ENCODE data around the gene CCDC73.
"Not testable (repeated sequence)": the region's sequence is repeated elsewhere in the genome, so short reads cannot be mapped to it uniquely, and the experiment has no call there.

CCDC73 gene

DNA sequence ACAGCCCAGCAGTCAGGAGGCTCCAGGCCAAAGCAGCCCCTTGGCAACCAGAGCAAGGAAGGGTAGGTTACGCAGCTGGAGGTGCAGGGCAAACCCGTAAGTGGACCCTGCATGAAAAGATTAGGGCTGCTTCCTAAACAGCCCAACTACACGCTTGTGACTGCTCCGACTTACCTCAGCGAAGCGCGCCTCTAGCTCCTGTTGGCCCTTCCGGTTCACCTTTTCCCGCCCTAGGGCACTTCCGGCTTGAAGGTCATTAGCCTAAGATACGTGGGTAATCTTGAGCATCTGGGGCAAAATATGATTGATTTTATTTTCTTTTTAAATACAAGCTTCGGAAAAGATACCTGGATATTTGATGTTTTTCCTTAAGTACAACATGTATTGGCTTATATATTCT, at the start of gene CCDC73:
CCDC73 (minus strand) TSS at position 224 of the 400 bp plus-strand sequence. CDS start 34,419 bp downstream, outside the sequence.
- in situ Hi-C loops (cut with HindIII; ENCODE audit: low sequenced_read_pairs) = no loop called here

DNA sequence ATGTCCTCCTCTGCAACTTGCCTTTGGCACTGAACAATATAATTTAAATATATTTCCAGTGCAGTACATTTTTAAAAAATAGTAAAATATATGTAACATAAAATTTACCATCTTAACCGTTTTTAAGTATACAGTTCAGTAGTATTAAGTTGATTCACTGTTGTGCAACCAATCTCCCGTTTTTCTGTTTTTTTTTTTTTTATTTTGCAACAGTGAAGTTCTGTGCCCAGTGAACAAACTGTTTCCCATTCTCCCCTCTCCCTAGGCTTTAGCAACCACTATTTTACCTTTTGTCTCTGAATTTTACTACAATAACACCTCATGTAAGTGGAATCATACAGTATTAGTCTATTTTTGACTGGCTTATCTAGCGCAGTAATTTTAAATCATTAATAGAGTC, 49.1 kb upstream of the CCDC73 start:
- in situ Hi-C loops (cut with HindIII; ENCODE audit: low sequenced_read_pairs) = no loop called here

DNA sequence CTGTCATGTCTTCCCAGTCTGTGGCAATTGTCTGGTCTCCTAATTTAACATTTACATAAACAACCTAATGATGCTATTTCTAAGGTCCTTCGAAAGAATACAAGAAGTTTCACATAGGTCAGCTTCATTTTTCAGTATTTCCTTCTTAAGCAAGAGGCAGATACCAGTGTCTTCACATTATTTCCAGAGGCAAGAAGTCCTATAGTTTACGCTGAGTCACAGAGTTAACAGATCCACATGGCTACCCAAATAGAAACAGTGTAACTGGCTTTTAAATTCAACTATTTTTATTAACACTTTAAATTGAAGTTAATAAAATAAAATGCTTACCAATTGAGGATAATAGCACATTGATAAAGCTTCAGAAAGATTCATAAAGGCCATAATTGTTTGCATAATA, 46.1 kb upstream of the CCDC73 start:
- in situ Hi-C loops (cut with HindIII; ENCODE audit: low sequenced_read_pairs) = no loop called here

DNA sequence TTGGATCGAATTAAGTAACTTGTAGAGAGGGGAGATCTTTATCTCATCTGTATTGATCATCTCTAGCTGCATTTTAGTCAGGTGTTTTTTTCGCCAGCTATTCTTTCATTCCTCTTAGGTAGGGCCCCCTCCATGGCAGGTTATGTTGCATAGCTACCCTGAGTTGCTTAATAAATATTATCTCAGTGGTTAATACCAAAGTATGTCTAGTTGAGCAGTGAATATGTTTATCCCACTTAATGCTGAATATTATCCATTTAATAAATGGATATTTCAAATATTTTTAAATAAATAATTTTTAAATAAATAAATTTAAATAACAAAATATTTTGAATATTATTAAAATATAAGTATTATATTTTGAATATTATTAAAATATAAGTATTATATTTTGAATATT, 44.8 kb upstream of the CCDC73 start:
- in situ Hi-C loops (cut with HindIII; ENCODE audit: low sequenced_read_pairs) = no loop called here

DNA sequence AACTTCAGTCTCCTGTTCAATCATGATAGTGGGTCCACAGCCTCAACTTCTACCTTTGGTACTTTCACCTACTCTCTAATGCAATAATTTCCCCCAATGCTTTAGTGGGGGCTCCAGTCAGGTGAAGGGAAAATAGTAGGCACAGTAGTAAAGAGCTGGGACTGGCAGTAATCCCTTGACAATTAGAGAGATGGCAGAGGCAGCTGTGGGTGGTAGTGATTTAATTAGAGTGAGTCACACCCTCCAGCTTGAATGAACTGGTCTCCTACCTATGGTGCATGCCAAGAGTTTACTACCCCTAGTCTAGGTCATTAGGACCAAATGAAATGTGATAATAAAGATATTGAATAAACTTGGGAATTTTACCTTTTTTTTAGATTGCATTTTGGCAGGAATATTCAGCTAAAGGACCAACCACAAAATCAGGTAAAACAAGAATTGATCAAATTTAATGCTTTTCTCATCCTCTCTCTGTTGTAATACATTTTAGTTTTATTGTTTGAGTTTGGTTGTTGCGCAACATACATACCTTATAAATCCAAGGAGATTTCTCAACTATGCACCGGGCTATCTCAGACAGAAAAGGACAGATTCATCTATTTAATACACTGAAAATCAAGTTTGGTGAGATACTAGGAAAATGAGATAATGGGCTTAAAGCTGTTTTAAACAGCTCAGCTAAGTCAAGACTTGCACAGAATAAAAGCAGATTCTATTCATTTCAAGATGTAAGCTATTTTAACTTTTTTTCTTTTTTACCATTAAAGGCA, 44.2 kb upstream of the CCDC73 start:
- in situ Hi-C loops (cut with HindIII; ENCODE audit: low sequenced_read_pairs) = no loop called here

DNA sequence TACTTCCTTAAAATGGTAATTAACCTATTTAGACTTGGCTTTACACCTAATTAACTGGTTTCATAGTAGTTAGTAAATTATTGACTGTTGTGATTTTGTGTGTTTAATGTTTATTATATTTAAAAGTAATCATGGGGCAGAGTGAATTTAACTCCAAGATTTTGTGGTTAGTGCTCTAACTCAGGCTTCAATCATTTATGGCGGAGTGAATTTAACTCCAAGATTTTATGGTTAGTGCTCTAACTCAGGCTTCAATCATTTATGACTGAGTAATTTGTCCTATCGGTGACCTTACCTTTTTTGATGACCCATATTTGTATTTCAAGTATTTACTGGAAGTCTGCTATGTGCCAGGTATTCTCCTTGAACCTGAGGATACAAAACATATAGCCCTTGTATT, 42.5 kb upstream of the CCDC73 start:
- in situ Hi-C loops (cut with HindIII; ENCODE audit: low sequenced_read_pairs) = no loop called here

DNA sequence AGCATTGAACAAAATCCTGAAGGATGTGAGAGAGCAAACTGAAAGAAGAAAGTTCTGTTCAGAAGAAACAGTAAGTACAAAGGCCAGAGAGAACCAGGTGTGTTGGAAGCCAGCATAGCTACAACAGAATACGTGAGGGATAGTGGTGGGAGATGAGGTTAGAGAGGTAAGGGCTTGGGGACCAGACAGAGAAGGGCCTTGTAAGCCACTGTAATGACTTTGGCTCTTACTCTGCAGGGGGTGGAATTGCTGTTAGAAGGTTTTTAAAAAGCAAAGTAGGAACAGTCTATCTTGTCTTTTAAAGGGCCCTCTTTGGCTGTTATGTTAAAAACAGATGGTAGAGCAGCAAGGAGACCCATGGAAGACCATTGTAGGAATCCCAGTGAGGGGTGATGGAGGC, 39.5 kb upstream of the CCDC73 start:
- in situ Hi-C loops (cut with HindIII; ENCODE audit: low sequenced_read_pairs) = no loop called here

DNA sequence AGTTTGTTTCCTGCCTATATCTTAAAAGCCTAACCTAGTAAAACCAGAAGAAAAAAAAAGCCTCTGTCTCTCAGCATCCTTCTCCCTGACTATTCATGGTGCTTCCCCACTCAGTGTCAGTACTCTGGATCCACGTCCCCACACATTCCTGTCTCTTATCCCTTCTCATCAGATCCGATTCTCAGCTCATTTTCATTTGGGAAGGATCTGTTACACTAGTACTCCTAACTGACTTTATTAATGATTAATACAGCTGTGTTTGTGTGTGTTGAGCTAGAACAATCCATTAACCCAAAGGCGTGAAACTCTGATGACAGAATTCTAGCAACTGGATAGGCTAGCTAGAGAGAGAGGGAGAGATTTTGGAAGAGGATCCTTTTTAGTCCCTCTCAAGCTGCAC, 36.8 kb upstream of the CCDC73 start:
- in situ Hi-C loops (cut with HindIII; ENCODE audit: low sequenced_read_pairs) = no loop called here

DNA sequence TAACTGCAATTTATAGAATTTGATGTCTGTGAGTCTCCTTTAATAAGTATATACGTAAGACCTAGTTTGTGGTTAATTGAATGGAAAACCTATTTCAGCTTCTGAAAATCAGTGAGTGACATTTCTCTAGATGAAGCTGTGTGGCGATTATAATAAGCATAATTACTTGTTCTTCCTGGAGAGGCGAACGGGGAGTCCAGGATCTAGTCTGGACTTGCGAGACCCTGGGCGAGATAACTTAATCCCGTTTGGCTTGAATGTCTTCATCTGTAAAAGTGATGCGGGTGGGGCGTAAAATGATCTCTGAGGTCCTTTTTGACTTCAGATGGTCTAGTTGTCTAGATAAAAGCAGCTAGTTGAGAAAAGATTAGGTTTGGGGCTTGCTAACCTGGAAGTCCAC, 36.3 kb upstream of the CCDC73 start:
- in situ Hi-C loops (cut with HindIII; ENCODE audit: low sequenced_read_pairs) = no loop called here

DNA sequence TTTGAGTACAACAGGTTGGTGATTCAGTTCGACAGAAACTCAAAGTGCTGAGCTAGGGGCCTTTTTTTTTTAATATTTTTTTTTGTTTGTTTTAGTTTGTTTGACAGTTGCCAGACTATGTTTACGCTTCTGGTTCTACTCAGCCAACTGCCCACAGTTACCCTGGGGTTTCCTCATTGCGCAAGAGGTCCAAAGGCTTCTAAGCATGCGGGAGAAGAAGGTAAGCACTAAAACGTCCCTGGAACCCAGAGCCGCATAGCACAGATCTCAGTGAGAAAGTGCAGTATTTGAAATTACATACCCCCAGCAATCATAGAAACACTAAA, 35.9 kb upstream of the CCDC73 start:
- in situ Hi-C loops (cut with HindIII; ENCODE audit: low sequenced_read_pairs) = no loop called here

DNA sequence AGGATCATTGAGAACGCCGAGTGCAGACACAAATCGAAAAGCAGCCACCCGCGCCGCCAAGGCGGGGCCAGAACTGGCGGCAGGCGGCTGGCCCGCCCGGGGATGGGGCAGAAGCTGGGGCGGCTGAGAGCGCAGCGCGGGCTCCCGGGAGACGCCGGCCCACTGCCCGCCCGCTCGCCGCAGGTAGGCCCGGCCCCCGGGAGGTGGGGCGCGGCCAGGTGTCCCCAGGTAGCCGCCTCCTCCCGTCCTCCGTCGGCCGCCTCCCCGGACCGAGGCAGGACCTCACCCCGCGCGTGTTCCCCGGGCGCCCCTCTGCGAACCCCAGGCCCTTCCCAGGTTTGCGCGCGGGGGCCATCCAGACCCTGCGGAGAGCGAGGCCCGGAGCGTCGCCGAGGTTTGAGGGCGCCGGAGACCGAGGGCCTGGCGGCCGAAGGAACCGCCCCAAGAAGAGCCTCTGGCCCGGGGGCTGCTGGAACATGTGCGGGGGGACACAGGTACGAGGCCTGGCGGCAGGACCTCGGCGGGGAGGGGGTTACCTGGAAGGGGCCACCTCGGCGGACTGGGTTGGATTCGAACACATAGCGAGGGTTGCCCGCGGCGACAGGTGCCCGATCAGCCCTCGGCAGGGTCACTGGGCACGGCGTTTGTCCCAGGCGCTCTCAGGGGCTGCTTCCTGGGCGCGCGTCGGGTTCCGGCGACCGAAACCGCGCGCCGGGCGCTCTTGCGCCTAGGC, 35.4 kb upstream of the CCDC73 start, which contains the start of gene PRRG4:
PRRG4 (plus strand) TSS at position 248 of the 733 bp plus-strand sequence. CDS start 603 bp downstream, outside the sequence.
- in situ Hi-C loops (cut with HindIII; ENCODE audit: low sequenced_read_pairs) = no loop called here

DNA sequence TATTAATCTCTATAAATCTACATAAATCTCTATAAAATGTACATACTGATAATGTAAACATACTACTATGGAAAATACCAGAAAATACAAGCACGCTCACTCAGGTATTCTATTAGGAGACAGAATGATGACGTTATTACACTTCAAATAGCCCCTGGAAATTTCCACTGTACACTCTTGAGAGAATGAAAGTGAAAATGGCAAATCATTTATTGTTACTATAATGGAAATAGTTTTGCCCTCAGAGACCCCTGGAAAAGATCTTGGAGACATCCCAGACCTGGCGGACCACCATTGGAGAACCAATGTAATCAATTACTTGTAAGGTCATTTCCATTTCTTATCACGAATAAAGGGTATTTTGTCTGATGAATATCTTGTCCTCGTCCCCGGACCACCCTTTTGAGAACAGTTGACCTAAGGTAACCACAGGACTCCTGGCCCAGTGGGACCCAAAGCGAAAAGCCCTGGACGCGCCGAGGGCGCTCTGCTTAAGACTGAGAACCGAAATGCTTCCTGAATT, 34.8 kb upstream of the CCDC73 start:
- in situ Hi-C loops (cut with HindIII; ENCODE audit: low sequenced_read_pairs) = no loop called here

DNA sequence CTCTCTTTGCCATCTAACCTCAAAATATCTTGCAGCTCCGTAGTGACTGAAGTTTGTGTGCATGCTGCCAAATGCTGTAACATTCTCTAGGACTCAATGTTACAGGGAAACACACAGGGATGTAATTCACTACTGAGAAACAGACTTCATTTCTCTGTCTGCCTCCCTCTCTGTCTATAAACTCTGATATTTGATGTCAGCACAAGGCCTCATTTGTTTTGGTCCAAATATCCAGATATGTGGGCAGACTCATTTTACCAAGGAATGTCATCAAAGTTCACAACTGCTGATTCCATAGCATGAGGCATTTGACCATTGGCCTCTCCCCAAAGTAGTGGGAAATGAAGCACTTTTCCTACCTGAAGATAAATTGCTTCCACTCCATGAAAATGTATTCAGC, 32.8 kb upstream of the CCDC73 start:
- in situ Hi-C loops (cut with HindIII; ENCODE audit: low sequenced_read_pairs) = no loop called here

DNA sequence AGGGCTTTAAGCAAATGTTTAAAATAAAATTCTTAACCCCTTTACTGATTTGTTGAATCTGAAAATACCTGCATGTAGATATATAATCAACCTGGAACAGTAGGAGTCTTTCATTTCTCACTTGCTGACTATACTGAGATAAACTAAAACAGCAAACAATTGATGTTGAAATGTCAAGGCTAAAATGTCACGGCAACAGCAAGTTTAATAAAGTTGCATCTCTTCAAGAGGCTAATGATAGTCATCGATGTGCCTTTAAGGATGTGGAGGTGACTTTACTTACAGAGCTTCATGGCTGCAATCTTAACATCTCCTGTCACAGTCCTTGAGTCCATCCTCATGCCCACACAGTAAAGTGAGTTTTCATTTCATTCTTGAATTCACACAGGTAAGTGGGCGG, 31.7 kb upstream of the CCDC73 start:
- in situ Hi-C loops (cut with HindIII; ENCODE audit: low sequenced_read_pairs) = no loop called here

DNA sequence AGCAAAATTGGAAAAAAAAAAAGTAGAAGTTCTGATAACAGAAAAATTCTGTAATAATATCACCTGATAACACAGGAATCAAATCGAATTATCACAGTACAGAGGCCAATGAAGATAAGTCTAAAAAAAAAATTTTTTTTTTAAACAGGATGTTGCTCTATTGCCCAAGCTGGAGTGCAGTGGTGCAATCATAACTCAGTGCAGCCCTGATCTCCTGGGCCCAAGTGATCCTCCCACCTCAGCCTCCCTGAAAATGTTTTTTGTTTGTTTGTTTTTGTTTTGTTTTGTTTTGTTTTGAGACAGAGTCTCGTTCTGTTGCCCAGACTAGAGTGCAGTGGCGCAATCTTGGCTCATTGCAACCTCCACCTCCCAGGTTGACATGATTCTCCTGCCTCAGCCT, 29.2 kb upstream of the CCDC73 start:
- in situ Hi-C loops (cut with HindIII; ENCODE audit: low sequenced_read_pairs) = not testable (repeated sequence)

DNA sequence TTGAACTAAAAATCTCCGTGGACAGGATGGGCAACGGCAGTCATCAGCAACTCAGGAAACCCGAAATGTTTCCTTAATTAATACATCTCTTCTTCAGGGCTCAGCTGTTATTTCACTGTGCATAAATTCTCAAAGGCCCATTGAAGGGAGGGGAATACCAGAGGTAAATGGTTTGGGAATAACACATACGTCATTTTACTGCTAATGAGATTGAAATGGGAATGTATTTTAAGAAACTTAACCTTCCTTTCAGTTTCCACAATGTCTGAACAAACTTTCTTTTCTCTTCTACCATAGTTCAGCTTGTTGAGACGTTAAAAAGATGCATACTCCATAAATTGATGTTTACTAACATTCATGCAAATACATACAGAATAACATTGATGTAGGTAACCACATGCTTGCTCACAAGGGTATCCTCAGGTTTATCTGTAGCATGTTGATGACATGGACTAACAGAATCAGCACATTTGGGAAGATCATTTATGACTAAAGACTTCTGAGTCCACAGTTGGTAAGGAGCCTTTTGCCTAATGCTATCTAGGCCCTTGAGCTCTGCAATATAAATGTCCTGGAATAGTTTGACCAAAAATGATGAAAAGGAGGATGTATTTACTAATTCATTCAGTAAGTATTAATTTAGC, 27.6 kb upstream of the CCDC73 start:
- in situ Hi-C loops (cut with HindIII; ENCODE audit: low sequenced_read_pairs) = no loop called here

DNA sequence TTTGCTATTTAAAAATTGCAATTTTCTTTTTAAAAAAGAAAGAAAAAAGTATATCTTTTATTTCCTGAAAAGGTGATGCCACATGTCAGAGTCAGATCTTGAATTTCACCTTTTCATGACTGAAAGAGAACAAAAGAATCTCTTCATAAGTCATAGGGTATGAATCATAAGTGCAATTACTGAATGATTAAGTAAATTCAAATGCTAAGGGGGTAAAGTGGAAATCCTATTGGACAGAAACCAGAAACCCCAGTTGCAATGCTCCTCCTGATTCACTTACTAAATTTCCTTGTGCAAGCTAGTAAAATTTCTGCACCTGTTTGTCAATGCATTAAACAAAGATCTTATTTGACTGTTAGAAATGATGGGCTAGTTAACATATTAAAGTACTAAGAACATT, 27.1 kb upstream of the CCDC73 start:
- in situ Hi-C loops (cut with HindIII; ENCODE audit: low sequenced_read_pairs) = no loop called here

DNA sequence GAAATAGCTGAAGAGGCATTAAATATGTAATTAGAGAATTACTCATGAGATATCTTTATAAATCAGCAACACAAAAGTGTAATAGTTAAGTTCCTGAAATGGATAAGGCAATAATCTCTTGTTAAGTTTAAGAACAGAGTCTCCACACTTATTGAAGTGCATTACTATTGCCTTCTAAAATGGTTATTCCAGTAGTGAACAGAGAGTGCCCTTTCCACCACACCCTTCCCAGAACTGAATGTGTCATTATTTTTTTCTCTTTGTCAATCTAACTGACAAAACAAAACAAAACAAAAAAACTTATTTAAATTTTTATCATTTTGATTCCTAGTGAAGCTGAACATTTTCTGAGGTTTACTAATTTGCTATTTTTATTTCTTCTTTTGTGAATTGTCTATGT, 26.0 kb upstream of the CCDC73 start:
- in situ Hi-C loops (cut with HindIII; ENCODE audit: low sequenced_read_pairs) = no loop called here

DNA sequence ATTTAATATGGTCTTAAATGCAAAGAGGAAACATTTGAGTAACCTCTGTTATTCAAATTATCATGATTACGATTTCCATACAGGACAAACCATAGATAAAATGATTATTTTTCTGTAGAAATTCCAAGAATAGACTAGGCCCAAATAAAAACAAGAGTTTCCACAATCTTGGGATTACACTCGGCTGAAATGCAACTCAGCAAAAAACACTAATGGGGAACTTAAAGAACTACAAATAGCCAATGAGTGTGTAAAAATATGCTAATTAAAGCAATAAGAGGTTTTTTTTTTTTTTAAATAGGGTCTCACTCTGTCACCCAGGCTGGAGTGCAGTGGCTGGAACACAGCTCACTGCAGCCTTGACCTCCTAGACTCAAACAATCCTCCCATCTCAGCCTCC, 24.7 kb upstream of the CCDC73 start:
- in situ Hi-C loops (cut with HindIII; ENCODE audit: low sequenced_read_pairs) = no loop called here

DNA sequence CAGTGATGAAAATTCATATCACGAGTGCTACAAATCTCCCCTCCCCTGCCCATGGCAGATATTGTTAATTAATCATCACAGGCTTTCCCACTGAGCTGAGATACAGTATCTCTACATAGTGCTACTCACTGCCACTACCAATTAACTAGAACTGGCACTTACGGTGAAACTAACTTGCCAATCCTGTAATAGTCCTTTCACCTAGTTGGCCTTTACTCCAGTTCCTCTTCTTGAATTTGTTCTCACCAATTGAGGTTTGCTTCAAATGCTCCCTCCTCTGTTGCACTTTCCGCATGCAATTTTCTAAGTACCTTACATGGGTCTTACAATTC, 23.4 kb upstream of the CCDC73 start:
- in situ Hi-C loops (cut with HindIII; ENCODE audit: low sequenced_read_pairs) = no loop called here

DNA sequence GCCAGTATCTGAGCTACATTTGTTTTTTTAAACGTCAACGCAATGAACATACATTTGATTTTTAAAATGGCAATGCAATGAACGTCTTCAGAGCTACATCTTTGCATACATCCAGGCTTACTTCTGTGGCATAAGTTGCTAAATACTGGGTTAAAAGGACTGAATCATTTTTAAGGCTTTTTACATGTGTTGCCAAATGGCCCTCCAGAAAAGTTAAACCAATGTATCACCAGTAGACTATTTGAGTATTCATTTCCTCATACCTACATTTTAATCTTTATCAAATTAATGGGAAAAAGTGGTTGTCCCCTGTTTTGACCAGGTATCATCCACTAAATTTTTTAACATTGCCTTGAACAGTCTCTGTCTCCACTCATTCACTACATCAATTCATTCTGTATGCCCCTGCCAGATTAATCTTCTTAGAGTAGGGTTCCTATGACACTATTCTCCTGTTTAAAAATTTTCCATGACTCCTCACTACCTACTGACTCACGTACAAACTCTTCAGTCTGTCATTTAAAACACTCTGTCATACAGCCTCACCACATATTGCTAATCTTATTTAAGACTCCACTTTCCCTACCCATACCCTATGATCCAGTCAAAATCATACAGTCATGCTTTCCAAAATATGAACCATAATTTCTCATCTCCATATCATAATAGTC, 22.9 kb upstream of the CCDC73 start:
- in situ Hi-C loops (cut with HindIII; ENCODE audit: low sequenced_read_pairs) = no loop called here
